ENCODE measurements around the gene ASRGL1.

ASRGL1 gene

GRCh38 chr11:62401356-62401755 is 64.1 kb downstream of the ASRGL1 start:
- TF ChIP-seq ZFX (IDR thresholded peaks at IDR 0.05) = no peak
- TF ChIP-seq, protein P1, sequence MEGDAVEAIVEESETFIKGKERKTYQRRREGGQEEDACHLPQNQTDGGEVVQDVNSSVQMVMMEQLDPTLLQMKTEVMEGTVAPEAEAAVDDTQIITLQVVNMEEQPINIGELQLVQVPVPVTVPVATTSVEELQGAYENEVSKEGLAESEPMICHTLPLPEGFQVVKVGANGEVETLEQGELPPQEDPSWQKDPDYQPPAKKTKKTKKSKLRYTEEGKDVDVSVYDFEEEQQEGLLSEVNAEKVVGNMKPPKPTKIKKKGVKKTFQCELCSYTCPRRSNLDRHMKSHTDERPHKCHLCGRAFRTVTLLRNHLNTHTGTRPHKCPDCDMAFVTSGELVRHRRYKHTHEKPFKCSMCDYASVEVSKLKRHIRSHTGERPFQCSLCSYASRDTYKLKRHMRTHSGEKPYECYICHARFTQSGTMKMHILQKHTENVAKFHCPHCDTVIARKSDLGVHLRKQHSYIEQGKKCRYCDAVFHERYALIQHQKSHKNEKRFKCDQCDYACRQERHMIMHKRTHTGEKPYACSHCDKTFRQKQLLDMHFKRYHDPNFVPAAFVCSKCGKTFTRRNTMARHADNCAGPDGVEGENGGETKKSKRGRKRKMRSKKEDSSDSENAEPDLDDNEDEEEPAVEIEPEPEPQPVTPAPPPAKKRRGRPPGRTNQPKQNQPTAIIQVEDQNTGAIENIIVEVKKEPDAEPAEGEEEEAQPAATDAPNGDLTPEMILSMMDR (conservative IDR thresholded peaks at IDR 0.05) = no peak

GRCh38 chr11:62401811-62402210 is 64.6 kb downstream of the ASRGL1 start:
- H3K27ac ChIP-seq = no peak overlapping the region
- TF ChIP-seq, protein P1 (conservative IDR thresholded peaks at IDR 0.05) = no peak
- no peak for TF ChIP-seq ZFX (IDR thresholded peaks at IDR 0.05)

More at GRCh38 chr11:62401356-62401755, 64.1 kb downstream of the ASRGL1 start:
- no peak overlapping the region for H3K27ac ChIP-seq

GRCh38 chr11:62402226-62402959 is 65.1 kb downstream of the ASRGL1 start:
- TF ChIP-seq ZFX (IDR thresholded peaks at IDR 0.05) = no peak
- no peak overlapping the region for H3K27ac ChIP-seq

DNA sequence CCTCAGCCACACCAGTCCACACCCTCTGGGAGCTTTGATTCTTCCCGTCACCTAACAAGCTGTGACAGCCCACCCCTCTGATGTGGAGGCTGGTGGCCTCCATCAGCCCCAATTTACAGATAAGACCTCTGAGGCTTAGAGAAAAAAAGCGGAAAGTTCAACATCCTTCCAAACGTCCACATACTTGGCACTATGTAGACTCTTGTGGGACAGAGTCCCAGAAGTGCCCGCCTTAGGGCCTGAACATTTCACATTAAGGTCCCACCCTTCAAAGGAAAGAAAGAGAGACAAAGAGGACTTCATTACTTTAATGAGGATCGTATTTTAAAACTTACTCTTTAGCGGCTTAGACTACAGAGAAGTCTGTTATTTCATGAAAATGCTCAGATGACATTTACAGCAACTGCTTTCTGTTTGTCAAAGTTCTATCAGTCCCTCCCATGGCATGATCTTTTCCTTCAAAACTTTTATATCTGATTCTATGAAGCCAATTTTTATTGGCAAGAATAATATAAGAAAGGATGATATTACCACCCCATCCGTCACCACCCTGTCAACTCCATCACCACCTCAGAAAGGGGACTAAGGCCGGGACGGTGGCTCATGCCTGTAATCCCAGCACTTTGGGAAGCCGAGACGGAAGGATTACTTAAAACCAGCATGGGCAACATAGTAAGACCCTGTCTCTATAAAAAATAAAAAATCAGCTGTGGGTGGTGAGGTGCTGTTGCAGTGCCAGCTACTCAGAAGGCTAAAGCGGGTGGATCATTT is 65.9 kb downstream of the ASRGL1 start:
- no peak overlapping the region for H3K27ac ChIP-seq
- TF ChIP-seq, protein P1 (conservative IDR thresholded peaks at IDR 0.05) = no peak
- TF ChIP-seq ZFX (IDR thresholded peaks at IDR 0.05) = no peak

GRCh38 chr11:62404435-62404834 is 67.2 kb downstream of the ASRGL1 start:
- H3K27ac ChIP-seq = no peak overlapping the region
- no peak for TF ChIP-seq ZFX (IDR thresholded peaks at IDR 0.05)
- TF ChIP-seq, protein P1 (conservative IDR thresholded peaks at IDR 0.05) = no peak

DNA sequence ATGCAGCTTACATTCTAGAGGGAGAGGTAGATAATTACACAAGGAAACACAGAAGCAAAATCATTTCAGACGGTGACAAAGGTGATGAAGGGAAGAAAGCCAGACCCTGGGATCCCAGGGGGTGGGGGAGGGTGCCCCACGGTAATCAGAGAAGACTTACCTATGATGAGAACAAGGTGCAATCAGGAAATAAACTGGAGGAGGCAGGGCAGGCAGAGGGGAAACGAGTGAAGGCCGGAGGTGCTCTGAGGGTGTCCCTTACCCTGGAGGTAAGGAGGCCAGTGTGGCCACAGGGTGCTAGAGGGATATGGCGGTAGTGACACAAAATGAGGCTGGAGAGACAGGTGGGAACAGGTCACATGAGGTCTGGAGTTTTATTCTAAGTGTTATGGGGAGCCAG is 67.7 kb downstream of the ASRGL1 start:
- H3K27ac ChIP-seq = no peak overlapping the region
- no peak for TF ChIP-seq ZFX (IDR thresholded peaks at IDR 0.05)
- TF ChIP-seq, protein P1 (conservative IDR thresholded peaks at IDR 0.05) = no peak

DNA sequence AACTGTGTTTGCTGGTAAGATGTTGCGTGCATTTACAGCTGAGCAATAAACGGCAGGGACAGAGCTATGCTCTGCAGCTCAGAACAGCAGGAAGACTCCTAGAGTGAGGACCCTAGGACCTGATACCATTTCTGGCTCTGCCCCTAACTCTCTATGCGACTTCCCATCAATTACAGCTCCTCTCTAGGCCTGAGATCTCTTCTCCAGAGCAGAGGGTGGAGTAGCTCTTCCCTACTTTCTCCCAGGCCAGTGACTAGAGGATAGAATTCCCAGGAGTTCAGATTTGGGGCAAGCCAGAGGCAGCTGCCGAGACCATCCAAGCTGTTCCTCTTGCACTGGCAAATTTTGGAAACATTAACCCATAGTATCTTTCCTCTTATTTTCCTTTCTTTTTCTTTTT is 68.8 kb downstream of the ASRGL1 start:
- TF ChIP-seq, protein P1 (conservative IDR thresholded peaks at IDR 0.05) = no peak
- no peak for TF ChIP-seq ZFX (IDR thresholded peaks at IDR 0.05)

More for the DNA sequence above, 68.8 kb downstream of the ASRGL1 start:
- H3K27ac ChIP-seq = no peak overlapping the region

Measured in C4-2B (cell line).